Nucleus accumbens (tissue), 56 donors: ENCODE results near the gene PIP4P1.
"Not testable (repeated sequence)": the region's sequence is repeated elsewhere in the genome, so short reads cannot be mapped to it uniquely, and the experiment has no call there.

ENCODE experiments used
- DNase-seq, 56 donors: peaks; one replicate each; lab custom pipeline; 2025; lab: John Stamatoyannopoulos, UW

PIP4P1 gene

GRCh38 chr14:20477211-20477876, 16.1 kb upstream of the PIP4P1 start:
- peak in 10 of 56 donors; percentile 2 to 45 (median 7) for DNase-seq

DNA sequence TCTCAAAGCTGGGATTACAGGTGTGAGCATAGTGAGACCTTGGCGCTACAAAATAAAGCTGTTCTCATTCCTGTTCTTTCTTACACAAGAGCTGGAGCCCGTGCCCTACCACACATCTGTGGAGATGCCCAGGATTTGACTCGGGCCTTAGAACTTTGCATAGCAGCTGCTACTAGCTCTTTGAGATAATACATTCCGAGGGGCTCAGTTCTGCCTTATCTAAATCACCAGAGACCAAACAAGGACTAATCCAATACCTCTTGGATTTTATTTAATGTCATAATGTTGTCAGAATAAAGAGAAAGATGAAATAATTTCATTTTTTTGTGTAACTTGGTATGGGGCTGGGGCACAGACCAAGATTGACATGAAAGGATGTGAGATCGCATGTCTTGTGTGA, 15.5 kb upstream of the PIP4P1 start:
- DNase-seq: no peak

DNA sequence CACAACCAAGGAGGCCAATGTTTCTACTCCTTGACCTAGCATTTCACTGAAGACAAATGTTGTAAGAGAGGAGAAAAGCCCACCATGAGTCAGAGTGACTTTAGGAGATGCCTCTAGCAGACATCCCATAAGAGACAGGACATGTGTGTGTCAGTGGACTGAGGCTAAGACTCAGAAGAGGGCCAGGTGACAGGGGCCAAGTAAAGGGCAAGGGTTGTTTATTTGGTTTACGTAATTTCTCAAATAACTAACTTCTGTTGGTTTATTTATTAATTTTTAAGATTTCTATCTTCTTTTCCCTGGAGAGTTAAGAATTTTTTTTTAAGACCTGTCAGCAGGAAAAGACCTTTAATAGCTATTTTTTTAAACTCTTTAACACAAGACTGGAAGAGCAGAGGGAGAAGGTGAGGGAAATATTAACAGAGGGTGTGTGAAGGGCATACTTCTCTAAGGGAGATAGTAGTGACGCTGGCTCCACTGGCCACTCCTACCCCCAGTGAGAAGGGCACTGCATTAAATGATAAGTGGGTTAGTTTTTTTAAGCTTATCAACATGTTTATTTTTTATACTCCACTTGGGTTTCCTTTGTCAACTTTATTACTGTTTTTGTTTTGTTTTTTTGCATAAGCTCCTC, 11.4 kb upstream of the PIP4P1 start:
- no peak for DNase-seq

GRCh38 chr14:20470603-20470901, 9.3 kb upstream of the PIP4P1 start:
- DNase-seq: no peak

- peak in 29 of 56 donors; percentile 5 to 73 (median 37) for DNase-seq
Observed at GRCh38 chr14:20469890-20470602, 8.8 kb upstream of the PIP4P1 start.

DNA sequence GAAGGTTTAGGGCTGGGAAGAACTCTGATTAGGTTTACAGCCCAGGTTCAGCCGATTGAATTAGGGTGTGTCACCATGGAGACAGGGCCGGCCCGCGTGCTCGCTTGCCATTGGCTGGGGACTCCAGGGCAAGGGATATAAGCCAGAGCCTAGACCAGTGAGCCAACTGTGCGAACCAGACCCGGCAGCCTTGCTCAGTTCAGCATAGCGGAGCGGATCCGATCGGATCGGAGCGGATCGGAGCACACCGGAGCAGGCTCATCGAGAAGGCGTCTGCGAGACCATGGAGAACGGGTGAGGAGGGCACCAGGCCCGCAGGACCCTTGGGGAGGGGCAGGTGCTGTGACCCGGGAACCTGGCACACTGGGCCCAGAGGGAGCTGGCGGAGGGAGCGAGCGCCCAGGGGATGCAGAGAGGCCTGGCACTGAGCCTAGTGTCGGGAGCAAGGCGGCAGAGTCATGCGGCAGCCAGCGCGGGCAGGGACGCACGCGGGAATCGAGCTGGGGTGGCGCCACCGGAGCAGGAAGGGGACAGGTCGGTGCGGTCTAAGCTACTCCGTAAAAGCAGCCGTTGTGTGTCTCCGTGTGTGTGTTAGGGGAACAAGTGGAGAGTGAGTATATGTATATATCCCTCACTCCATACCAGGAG, 8.1 kb upstream of the PIP4P1 start, which contains the start of gene PNP:
Gene PNP, plus strand, starts transcription at position 165 of the 648 bp plus-strand sequence. Its CDS starts 119 bp downstream, at position 284.
- DNase-seq: peak; percentile 18 to 93 (median 78)

DNA sequence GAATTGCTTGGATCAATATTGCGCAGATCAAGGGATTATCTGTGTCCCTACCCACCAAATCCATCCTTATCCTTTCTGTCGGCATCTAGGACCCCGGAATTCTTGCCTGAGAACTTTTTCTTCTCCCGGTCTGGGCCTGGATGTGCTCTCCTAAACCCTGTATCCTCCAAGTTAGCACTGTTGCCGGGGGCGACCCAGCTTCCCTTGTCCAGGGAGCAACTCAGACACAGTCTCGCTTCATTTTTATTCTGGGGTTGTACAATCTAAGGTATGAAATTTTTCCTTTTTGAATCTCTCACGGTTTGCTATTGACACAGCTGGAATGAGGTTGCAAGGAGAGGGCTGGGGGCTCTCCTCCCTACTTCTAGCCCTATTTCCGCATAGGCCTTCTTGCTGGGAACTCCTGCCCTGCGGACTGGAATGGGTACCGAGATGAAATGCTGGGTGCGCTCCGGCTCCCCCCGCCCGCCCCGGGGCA, 7.6 kb upstream of the PIP4P1 start:
- peak in 7 of 56 donors; percentile 19 to 56 (median 35) for DNase-seq

DNA sequence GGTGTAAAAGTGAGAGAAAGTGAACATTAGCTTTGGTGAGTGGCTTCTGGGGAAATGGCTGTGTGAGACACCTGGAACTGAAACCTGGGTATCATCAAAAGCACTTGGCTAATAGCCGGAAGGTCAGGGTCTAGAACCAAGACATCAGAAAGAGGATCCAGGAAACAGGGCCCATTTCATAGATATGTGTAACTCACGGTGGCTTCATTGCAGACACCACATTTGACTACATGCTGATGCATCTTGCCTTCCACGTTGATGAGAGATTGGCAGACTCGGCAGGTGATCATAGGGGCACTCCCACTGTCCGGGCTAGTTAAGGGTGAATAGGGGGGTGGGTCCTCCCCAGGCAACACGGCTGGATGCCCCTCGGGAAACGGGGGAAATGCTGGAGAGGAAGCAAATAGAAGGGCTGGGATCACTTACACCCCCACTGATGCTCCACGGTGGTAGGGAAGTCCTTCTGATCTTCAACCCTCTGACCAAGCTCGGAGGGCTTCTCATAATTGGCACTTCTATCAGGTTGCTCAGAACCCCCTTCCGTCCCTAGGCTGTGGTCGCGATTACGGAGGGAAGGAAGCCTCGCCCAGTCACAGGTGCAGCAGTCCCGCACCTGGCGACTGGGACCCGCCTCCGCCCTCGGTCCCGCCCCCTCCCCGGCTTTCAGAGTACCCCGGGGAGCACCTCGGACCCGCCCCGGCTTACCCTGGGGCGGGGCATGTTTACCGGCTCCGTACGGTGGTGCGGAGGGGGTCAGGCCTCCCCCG, 593 bp downstream of the PIP4P1 start:
- peak in 5 of 56 donors; percentile 16 to 56 (median 32) for DNase-seq

DNA sequence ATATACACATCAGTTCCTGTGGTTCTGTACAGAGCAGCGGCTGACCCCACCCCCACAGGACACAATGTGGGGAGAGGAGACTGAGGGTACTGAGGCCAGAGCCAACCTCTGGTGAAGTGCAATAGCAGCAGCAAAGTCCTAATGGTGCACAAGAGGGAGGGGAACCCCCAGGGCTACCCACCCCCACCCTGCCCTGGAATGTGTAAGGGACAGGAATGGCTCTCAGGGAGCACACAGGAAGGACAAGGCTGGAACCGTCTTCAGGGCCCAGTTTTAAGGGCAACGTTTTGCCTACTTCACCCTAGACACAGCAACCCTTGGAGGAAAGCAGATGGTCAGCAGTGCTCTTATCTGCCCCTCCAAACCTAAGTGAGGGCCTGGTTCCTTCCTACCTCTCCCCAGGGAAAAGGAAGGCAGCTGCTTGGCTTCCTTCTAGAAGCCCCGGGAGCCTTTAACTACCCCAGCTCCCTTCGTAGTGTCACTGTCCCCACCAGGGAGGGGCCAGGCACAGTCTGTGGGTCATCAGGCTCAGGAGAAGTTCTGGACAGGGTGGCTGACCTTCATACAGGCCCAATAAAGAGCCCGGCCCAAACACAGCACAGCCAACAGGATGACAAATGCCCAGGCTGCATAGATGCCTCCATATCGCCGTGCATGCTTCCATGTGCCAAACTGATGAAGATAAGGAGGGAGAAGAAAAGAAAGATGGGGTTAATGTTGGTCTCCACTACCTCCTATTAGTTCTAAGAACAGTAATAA, 3.0 kb downstream of the PIP4P1 start:
- DNase-seq: no peak

- DNase-seq: peak in 2 of 56 donors; percentile 0 to 9
Observed at GRCh38 chr14:20456971-20457370, 4.3 kb downstream of the PIP4P1 start.

- peak in 16 of 56 donors; percentile 18 to 87 (median 69) for DNase-seq
Observed at GRCh38 chr14:20455355-20456300, 5.6 kb downstream of the PIP4P1 start.

DNA sequence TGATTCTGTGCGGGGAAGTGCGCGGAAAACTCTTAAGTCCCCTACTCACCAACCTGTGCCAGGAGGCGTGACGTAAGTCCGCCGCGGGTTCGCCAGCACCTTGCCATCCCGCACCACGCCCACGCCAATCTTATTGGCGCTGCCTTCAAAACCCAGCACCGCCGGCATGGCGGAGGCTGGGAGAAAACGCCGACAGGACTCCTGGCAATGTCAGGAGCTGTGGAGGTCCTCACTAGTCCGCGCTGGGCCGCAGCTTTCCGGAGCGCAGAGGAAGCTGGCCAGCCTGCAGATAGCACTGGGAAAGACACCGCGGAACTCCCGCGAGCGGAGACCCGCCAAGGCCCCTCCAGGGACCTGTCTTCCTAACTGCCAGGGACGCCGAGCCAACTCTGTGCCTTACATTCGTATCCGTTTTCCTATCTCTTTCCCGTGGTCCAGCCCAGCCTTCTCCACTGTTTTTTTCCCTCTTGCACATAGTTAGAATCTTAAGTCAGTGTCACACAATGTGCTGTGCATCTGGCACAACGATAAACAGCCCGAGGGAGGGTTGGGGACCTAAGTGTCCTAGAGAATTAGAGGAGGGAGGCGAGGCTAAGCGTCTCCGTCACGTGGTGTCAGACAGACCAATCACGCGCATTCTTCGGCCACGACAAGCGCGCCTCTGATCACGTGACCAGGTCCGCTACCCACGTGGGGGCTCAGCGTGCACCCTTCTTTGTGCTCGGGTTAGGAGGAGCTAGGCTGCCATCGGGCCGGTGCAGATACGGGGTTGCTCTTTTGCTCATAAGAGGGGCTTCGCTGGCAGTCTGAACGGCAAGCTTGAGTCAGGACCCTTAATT, 6.5 kb downstream of the PIP4P1 start, which contains the start of the genes APEX1 and OSGEP:
Gene APEX1, plus strand, starts transcription at position 711 of the 839 bp plus-strand sequence. CDS start 420 bp downstream, outside the sequence.
Gene OSGEP, minus strand, starts transcription at position 297 of the 839 bp plus-strand sequence. Its CDS starts 129 bp downstream, at position 168.
- peak; percentile 83 to 99 (median 97) for DNase-seq

- DNase-seq: not testable (repeated sequence)
Observed at GRCh38 chr14:20452831-20453230, 8.4 kb downstream of the PIP4P1 start.

- DNase-seq: no peak
Observed at GRCh38 chr14:20446889-20447288, 14.3 kb downstream of the PIP4P1 start.

DNA sequence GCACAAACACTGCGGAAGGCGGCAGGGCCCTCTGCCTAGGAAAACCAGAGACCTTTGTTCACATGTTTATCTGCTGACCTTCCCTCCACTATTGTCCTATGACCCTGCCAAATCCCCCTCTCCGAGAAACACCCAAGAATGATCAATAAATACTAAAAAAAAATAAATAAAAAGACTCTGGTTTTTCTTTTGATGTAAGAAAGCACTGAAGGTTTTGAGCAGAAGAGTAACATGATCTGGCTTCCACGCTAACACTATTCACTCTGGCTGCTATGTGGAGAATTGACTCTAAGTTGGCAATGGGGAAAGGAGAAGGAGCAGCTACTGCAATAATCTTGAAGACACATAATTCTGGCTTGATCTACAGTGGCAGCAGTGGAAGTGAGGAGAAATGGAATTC, 17.6 kb downstream of the PIP4P1 start:
- not testable (repeated sequence) for DNase-seq

- no peak for DNase-seq
Observed at GRCh38 chr14:20441461-20441860, 19.8 kb downstream of the PIP4P1 start.

GRCh38 chr14:20440882-20441281, 20.4 kb downstream of the PIP4P1 start:
- DNase-seq: no peak
